ENCODE results near the gene DZANK1.

- no peak for TF ChIP-seq CTCF (IDR thresholded peaks at IDR 0.05)
- no peak for TF ChIP-seq ZFX (IDR thresholded peaks at IDR 0.05; ENCODE audit: borderline replicate concordance)
Measured at GRCh38 chr20:18496042-18496441, 29.2 kb upstream of the DZANK1 start.
